Tibial nerve (tissue), 4 donors: ENCODE measurements around the gene ST6GALNAC6.

Experiments
- EP300 ChIP-seq, 2 donors: sonication (generic); formaldehyde crosslinking; IDR thresholded peaks; one replicate each; pipeline ENCODE4 v1.6.1; 2017; ENCODE audit warnings: antibody characterized with exemption in 2 of 2, mild to moderate bottlenecking in 1 of 2
- POLR2A ChIP-seq, 2 donors: fragments of 450-650 bp; IDR thresholded peaks; one replicate each; pipeline ENCODE4 v1.6.1; 2017; ENCODE audit warnings: antibody characterized with exemption in 2 of 2, mild to moderate bottlenecking in 2 of 2, moderate library complexity in 2 of 2
- TF ChIP-seq, protein P1 (sequence below), 5 experiments: fragments of 200-600 bp in 3 of 5; fragments of 450-650 bp in 2 of 5; sonication (generic) in 3 of 5; IDR thresholded peaks; one replicate each; pipeline ENCODE4 v1.5.1; 2016 to 2019; ENCODE audit warnings: antibody characterized with exemption in 5 of 5, mild to moderate bottlenecking in 3 of 5, moderate library complexity in 2 of 5

DNA sequence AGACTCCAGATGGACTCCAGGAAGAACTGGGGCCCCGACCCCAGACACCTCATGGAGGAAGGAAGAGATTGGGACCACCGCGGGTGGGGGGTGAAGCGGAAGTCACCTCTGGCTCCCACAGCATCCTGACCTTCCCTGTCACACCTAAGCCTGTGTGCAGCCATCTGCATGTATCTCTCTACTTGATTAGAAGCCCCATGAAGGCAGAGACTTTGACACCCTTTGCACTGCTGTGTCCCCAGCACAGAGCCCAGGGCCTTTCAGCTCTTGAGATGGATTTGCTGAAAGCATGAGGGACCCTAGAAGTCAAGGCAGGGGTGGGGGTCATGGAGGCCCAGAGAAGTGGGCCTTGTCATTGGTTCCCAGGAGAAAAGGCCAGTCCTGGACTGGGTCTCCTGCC is 42.1 kb downstream of the ST6GALNAC6 start:
- no peak for TF ChIP-seq POLR2A (IDR thresholded peaks at IDR 0.05)
- TF ChIP-seq, protein P1, sequence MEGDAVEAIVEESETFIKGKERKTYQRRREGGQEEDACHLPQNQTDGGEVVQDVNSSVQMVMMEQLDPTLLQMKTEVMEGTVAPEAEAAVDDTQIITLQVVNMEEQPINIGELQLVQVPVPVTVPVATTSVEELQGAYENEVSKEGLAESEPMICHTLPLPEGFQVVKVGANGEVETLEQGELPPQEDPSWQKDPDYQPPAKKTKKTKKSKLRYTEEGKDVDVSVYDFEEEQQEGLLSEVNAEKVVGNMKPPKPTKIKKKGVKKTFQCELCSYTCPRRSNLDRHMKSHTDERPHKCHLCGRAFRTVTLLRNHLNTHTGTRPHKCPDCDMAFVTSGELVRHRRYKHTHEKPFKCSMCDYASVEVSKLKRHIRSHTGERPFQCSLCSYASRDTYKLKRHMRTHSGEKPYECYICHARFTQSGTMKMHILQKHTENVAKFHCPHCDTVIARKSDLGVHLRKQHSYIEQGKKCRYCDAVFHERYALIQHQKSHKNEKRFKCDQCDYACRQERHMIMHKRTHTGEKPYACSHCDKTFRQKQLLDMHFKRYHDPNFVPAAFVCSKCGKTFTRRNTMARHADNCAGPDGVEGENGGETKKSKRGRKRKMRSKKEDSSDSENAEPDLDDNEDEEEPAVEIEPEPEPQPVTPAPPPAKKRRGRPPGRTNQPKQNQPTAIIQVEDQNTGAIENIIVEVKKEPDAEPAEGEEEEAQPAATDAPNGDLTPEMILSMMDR (IDR thresholded peaks at IDR 0.05): no peak
- no peak for TF ChIP-seq EP300 (IDR thresholded peaks at IDR 0.05)
